ENCODE data around the gene CLRN2. TPM values are rescaled to one million over a fixed set of nuclear protein-coding genes. Genes with fewer than 3 reads are reported as not detected.

CLRN2 gene
- total and polyA plus RNA-seq, 2 of the 4 experiments (the other 2 are of a cell fraction), result not detected

DNA sequence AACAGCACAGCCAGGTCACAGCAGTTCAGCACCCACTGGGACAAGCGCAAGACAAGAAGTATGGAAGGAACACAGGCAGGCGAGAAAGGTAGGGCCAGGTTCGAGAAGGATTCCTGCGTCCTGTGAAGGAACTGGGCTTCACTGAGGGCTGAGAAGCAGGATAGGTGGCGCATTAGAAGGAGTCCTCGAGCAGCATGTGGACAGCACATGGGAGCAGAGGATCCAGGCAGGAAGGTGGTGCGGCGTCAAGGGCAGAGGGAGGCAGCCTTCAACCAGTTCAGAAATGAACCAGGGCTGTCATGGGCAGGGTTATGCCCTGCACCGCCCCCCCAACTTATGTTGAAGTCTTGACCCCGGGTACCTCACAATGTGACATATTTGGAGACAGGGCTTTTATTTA is 31.3 kb downstream of the CLRN2 start:
- H3K9me1 ChIP-seq (ENCODE audit: insufficient read depth, low read length), result no peaks in the 10 kb centered on the region
- H3K14ac ChIP-seq (replicated peaks; ENCODE audit: low read depth, low read length), result no peak overlapping the region
- ATAC-seq (ENCODE audit: low read depth) (no peak), DNase-seq (no peak)
- H3K27me3 ChIP-seq (ENCODE audit: control insufficient read depth, insufficient read depth, low read length), result no peaks in the 10 kb centered on the region
- intact Hi-C loops (cut with micrococcal nuclease), result no loop called here
- 74% methylated on average over 8 of the region's 10 CpGs; no CpG with 5 or more reads in 1 of the 2 experiments for whole genome bisulfite sequencing, 2 experiments (ENCODE audit: extremely low coverage in 2 of 2, insufficient read length in 1 of 2)
- peaks cover 1% of the 10 kb centered on the region; the same call in 1 of the 2 replicates for H3K4me1 ChIP-seq (ENCODE audit: control insufficient read depth, insufficient read depth, low read length)
- H2BK20ac ChIP-seq (ENCODE audit: low read depth, low read length), result no peak overlapping the region
- H4K20me1 ChIP-seq (ENCODE audit: insufficient read depth, low read length), result no peaks in the 10 kb centered on the region
- H2AK9ac ChIP-seq (replicated peaks; ENCODE audit: low read depth, low read length, poor library complexity), result no peak overlapping the region
- no peak overlapping the region for H4K8ac ChIP-seq (ENCODE audit: low read depth in 2 of 2, low read length in 2 of 2)
- H3K56ac ChIP-seq (ENCODE audit: extremely low read depth, insufficient read depth, low read length), result no peak overlapping the region
- no peak overlapping the region for H3K18ac ChIP-seq (ENCODE audit: low read depth, low read length)
- H3K23ac ChIP-seq (ENCODE audit: low read depth, low read length), result no peak overlapping the region
- TF ChIP-seq BHLHE40 (IDR thresholded peaks at IDR 0.05; ENCODE audit: low read depth, low read length) (no peak), CHD1 (IDR thresholded peaks at IDR 0.05; ENCODE audit: low read depth, low read length) (no peak), RAD21 (IDR thresholded peaks at IDR 0.05; ENCODE audit: low read length) (no peak), MXI1 (IDR thresholded peaks at IDR 0.05; ENCODE audit: borderline replicate concordance, low read depth, low read length) (no peak), MAFK (IDR thresholded peaks at IDR 0.05; ENCODE audit: low read depth, low read length) (no peak), POLR2A (IDR thresholded peaks at IDR 0.05; ENCODE audit: low read depth, low read length) (no peak), NFE2L2 (IDR thresholded peaks at IDR 0.05; ENCODE audit: low read depth, low read length) (no peak), MAZ (IDR thresholded peaks at IDR 0.05; ENCODE audit: borderline replicate concordance, low read depth, low read length) (no peak), FOS (IDR thresholded peaks at IDR 0.05; ENCODE audit: low read depth, low read length) (no peak), SMC3 (IDR thresholded peaks at IDR 0.05; ENCODE audit: low read depth, low read length) (no peak), RCOR1 (IDR thresholded peaks at IDR 0.05; ENCODE audit: insufficient replicate concordance, low read length) (no peak), CEBPB (IDR thresholded peaks at IDR 0.05; ENCODE audit: low read depth, low read length) (no peak), RFX5 (IDR thresholded peaks at IDR 0.05; ENCODE audit: low read depth, low read length) (no peak)
- TF ChIP-seq, protein P1, sequence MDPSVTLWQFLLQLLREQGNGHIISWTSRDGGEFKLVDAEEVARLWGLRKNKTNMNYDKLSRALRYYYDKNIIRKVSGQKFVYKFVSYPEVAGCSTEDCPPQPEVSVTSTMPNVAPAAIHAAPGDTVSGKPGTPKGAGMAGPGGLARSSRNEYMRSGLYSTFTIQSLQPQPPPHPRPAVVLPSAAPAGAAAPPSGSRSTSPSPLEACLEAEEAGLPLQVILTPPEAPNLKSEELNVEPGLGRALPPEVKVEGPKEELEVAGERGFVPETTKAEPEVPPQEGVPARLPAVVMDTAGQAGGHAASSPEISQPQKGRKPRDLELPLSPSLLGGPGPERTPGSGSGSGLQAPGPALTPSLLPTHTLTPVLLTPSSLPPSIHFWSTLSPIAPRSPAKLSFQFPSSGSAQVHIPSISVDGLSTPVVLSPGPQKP (IDR thresholded peaks at IDR 0.05; ENCODE audit: borderline replicate concordance, low read depth, low read length), result no peak
- TF ChIP-seq, protein P2, sequence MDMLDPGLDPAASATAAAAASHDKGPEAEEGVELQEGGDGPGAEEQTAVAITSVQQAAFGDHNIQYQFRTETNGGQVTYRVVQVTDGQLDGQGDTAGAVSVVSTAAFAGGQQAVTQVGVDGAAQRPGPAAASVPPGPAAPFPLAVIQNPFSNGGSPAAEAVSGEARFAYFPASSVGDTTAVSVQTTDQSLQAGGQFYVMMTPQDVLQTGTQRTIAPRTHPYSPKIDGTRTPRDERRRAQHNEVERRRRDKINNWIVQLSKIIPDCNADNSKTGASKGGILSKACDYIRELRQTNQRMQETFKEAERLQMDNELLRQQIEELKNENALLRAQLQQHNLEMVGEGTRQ (IDR thresholded peaks at IDR 0.05; ENCODE audit: low read depth, low read length), result no peak
- TF ChIP-seq, protein P3, sequence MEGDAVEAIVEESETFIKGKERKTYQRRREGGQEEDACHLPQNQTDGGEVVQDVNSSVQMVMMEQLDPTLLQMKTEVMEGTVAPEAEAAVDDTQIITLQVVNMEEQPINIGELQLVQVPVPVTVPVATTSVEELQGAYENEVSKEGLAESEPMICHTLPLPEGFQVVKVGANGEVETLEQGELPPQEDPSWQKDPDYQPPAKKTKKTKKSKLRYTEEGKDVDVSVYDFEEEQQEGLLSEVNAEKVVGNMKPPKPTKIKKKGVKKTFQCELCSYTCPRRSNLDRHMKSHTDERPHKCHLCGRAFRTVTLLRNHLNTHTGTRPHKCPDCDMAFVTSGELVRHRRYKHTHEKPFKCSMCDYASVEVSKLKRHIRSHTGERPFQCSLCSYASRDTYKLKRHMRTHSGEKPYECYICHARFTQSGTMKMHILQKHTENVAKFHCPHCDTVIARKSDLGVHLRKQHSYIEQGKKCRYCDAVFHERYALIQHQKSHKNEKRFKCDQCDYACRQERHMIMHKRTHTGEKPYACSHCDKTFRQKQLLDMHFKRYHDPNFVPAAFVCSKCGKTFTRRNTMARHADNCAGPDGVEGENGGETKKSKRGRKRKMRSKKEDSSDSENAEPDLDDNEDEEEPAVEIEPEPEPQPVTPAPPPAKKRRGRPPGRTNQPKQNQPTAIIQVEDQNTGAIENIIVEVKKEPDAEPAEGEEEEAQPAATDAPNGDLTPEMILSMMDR (conservative IDR thresholded peaks at IDR 0.05; ENCODE audit: low read depth, low read length), result no peak
- POLR2A ChIA-PET (ENCODE audit: unreplicated experiment), result no interaction called here
- H3K79me1 ChIP-seq (ENCODE audit: low read depth in 1 of 2, low read length in 2 of 2), result no peaks in the 10 kb centered on the region
- H3K4me2 ChIP-seq (ENCODE audit: low read depth, low read length), result no peak overlapping the region
- no peak overlapping the region for H4K5ac ChIP-seq (ENCODE audit: low read depth, low read length)
- in situ Hi-C loops (cut with MboI; ENCODE audit: low sequenced_read_pairs), result loop anchor here (5.0 kb wide), 1 partner anchor 1046 kb away; no protein-coding TSS in a partner anchor
- H3K4ac ChIP-seq (ENCODE audit: low read depth, low read length), result no peak overlapping the region
- no TSS peak for BruUV-seq (replicated peaks)
- H2AK5ac ChIP-seq (ENCODE audit: low read depth, low read length), result no peak overlapping the region
- no peak overlapping the region for H4K91ac ChIP-seq (ENCODE audit: insufficient read depth, low read depth, low read length)
- dilution Hi-C loops (cut with HindIII; ENCODE audit: low sequenced_read_pairs, unreplicated experiment), result no loop called here
- H3K9ac ChIP-seq (ENCODE audit: low read depth, low read length), result no peak overlapping the region
- no peak overlapping the region for H2BK5ac ChIP-seq (ENCODE audit: low read depth, low read length, poor library complexity, severe bottlenecking)
- no peak overlapping the region for H3K4me3 ChIP-seq (ENCODE audit: insufficient read depth, low read depth, low read length)
- no peak overlapping the region for H3K27ac ChIP-seq (ENCODE audit: insufficient read depth, low read length)
- CTCF ChIA-PET, result no interaction called here
- H3K9me3 ChIP-seq (ENCODE audit: control insufficient read depth, insufficient read depth, low read length), result no peaks in the 10 kb centered on the region
- H2AFZ ChIP-seq (replicated peaks; ENCODE audit: low read length, poor library complexity), result no peak overlapping the region
- H2BK15ac ChIP-seq (ENCODE audit: low read depth, low read length), result no peak overlapping the region
- no peak overlapping the region for H2BK120ac ChIP-seq (ENCODE audit: low read depth, low read length)
- no peaks in the 10 kb centered on the region for H3K36me3 ChIP-seq (ENCODE audit: control insufficient read depth, insufficient read depth, low read length)
